Activated gamma-delta T cell treated with Interleukin-2 at 50 U/mL for 16 hours (primary cell): ENCODE results near the gene TRAPPC2L.
"Not testable (repeated sequence)": the region's sequence is repeated elsewhere in the genome, so short reads cannot be mapped to it uniquely, and the experiment has no call there.

Experiments used
- DNase-seq: peaks from one replicate; pipeline ENCODE4 v3.0.0-alpha.2; 2020

The TRAPPC2L gene

DNA sequence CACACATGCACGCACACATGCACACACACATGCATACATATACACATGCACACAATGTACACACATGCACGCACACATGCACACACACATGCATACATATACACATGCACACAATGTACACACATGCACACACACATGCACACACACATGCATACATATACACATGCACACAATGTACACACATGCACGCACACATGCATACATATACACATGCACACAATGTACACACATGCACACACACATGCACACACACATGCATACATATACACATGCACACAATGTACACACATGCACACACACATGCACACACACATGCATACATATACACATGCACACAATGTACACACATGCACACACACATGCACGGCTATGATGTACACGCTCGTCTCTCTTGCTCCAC, 37.3 kb downstream of the TRAPPC2L start:
- not testable (repeated sequence) for DNase-seq

DNA sequence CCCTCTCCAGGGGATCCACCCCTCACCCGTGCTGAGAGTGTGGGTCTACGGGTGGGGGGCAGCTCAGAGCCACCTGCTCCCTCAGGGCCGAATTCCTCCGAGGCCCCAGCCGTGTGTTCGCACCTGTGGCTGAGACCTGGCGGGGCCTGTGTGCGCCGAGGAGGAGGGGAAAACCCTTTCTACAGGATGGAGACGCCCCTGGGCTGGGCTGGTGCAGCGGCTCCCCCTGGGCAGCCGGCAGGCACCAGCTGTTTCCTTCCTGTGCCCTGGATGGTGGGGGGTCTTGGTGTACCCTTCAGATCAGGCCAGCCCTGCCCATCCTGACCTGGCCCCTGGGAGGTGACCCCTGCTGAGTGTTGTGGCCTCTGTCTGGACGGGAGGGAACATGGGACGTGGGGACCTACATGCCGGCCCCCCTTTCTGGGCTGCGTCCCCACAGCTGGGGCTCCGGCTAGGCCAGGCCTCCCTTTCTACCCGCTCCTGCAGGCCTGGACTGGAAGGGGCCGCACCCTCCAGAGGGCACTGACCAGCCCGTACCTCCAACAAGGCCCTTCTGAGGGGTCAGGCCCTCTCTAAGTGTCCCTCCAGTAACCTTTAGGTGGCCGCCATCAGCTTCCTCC, 37.9 kb downstream of the TRAPPC2L start:
- no peak for DNase-seq

DNA sequence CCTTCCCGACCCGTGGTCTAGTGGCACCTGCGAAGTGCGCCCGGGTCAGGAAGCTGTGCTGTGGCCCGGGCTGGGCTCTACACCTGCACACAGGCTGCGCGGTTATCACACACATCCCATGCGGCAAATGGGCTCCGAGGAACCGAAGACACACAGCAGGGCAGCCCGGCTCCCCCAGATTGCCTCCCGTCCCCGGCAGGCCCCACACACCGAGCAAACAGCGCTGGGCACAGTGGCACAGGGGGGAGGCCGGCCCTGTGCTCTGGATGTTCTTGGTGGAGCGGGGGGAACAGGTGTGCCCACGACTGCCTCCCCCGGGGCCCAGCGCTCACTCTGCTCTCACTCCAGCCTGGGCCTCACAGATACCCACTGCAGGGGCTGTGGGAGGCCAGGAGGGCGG, 38.4 kb downstream of the TRAPPC2L start:
- no peak for DNase-seq

DNA sequence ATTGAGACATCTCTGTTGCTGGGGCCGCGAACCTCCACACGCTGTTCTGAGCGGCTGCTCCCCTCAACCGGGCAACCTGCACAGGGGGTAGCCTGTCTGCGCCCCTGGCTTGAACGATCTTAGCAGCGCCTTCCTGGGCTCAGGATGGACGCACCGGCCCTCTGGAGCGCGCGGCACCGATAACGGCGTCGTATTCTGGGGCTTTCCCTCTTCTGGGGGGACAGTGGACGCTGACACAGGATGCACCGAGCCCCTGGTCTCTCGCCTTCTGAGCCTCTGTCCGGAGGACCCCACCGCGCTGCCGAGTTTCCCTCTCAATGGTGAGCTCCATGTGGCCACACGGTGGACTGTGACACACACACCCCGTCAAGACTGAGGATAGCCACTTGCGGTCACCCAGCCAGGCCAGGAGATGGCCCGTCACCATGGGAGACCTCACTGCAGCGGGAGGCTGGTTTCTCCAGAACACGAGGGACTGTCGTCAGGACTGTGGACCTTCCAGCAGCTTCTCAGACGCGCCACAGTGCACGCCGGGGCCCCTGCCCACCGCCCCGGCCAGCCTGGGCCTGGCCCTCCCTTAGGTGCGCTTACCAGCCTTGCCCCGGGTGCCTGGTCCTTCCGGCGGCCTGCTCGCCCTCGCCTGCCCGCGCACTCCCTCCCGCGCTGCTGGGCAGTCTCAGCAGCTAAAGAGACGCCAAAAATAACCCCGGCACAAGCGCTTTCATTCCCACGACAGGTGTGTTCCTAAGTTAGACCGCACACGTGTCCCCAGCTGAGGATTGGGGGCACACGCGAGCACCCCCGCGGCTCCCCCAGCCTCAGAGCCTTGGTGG, 39.5 kb downstream of the TRAPPC2L start:
- no peak for DNase-seq

DNA sequence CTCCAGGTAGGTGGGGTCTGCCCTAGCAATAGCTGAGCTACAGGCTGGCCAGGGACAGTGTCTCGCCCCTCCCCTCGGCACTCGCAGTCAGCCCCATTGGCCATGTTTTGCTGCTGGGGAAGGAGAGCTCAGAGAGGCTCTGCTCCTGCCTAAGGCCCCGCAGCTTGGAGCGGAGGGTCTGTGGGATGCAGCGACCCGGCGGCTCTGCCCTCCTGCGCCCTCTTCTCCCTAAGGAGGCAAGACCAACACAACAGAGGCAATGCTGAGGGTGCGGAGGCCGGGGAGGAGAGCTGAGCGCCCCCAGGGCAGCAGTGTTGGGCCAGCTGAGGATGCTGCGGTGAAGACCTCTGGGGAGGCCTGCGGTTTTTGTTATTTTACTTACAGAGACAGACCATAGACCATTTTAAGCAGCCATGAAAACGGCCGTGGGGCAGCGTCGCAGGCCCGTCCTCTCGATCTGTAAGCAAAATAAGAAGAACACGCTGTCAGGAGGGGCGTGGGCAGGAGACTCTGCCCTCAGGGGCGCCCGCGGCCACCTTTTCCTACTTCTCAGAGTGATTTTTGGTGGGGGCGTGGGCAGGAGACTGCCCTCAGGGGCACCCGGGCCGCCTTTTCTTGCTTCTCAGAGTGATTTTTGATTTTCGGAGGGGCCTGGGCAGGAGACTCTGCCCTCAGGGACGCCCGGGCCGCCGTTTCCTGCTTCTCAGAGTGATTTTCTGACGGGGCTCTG, 40.9 kb downstream of the TRAPPC2L start:
- no peak for DNase-seq

DNA sequence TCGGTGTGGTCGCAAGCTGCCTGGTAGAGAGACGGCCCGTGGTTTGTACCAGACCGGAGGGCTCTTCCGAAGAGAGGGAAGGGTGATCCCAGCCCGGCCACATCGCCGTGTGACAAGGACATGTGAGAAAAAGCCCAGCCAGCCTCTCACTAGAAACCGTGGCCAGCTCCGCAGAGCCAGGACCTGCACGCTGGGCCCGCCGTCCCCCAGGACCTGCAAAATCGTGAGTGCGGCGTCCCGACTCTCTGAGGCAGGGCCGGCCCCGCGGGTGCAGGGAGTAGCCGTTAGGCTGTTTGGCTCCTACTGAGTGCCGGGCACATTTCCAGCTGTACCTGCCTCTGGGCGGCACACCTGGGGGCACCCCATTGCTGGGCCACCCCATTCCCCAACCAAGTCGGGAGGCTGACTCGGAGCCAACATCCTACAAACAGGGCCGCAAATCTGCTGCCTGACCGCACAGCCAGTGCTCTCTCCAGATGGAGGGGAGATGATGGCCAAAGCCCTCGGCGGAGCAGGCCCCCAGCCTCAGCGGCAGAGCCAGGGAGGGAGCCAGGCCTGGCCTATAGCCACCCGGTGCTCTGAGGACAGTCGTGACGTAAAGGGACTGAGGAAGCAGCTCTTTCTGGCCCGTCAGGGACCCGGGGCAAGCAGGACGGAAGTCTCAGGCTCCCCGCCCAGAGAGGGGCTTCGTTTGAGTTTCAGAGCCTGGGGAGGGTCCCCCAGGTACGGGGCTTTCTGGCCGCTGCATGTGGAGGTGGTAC, 43.2 kb downstream of the TRAPPC2L start:
- no peak for DNase-seq

DNA sequence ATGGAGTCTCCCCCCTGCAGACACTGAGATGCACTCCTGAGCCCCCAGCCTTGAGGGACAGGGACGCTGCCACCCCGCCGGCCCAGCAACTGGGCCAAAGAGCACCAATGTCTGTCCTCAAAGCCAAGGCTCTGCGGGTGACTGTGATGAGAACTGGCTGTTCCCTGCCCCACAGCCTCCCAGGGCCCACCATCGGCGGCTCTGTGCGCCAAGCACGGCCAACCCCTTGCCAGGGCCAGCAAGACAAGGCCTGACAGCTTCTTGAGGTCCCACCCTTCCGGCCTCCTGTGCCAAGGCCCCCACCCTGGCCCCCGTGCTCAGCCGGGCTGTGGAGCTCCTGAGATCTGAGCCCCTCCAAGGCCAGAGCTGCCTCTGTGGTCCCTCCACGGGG, 43.7 kb downstream of the TRAPPC2L start:
- DNase-seq = no peak

DNA sequence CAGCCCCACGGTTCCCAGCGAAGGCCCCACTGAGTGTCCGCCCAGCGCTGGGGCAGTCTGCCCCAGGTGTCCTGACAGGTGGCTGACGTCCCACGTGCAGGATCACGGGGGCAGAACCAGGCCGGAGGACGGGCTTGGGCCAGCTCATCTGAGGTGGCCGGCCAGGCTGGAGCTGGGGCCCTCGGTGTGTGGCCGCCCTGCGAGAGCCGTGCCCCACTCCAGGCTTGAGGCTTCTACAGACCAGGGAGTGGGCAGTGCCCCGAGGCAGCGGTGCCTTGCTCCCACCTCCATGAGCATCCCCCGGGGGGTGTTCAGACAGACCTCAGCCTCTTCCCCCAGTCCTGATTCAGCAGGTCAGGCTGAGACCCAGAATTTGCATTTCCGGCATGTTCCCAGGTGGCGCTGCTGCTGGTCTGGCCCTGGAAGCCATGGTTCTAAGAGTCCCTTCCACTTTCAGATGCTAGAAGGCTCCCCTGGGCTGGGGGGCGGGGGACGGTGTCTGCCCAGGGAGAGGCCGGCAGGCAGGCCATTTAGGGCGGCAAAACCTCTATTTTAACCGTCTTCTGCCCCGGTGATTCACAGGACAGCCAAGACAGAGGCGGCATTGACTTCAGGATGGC, 44.9 kb downstream of the TRAPPC2L start:
- no peak for DNase-seq

DNA sequence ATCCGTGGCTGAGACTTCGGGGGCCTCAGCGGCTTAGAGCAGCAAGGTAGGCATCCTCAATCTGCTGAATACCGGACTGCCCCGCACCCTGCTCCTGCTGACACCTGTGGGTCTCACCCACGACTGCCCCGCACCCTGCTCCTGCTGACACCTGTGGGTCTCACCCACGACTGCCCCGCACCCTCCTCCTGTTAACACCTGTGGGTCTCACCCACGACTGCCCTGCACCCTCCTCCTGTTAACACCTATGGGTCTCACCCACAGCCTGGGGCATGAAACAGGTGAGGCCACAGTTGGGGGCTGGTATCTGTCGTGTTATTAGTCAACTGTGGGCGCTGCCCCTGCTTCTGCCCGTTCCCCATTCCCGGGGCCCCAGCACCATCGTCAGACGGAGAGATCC, 45.8 kb downstream of the TRAPPC2L start:
- no peak for DNase-seq

DNA sequence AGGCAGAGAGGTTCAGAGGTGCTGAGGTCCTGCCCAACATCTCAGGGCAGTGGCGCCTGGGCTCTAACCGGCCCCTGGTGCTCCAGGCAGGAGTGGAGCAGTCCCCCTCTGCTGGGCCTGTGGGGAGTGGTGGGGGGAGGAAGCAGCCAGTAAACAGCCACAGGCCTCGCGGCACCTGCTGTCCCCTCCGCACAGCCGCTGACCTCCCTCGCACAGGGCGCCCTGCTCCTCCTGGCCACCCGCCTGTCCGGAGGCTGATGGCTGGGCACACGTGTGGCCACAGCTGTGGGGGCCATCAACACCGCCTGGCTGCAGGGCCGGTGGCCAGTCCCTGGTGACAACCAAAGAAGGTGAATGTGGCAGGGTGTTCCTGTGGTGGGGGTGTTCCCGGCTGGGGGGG, 46.3 kb downstream of the TRAPPC2L start:
- DNase-seq = no peak

DNA sequence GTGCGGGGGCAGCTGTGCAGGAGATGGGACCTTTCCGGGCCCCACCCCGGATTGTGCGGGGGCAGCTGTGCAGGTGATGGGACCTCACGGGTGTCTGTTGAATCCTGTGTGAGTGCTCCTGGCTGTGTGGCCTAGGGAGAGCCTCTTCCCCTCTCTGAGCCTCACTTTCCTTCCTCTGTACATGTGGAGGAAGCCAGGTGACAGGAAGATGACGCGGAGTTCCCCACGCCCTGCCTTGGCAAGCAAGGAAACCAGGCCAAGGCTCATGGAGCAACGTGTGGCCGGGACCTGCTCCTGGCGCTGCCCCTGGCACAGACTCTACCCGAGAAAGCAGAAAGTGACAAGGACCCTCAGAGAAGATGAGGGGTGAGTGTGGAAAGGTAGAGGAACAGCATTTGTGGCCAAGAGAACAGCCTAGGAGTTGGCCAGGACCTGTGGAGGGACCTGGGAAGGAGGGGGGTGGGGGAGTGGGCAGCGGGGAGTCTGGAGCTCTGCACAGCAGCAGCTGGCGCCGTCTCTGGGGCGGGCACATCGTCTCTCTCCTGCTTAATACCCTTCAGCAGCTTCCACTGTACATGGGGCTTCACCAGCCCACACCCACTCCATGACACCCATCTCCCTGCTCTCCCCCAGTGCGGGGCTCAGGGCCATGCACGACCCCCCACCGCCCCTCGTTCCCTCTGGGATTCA, 47.9 kb downstream of the TRAPPC2L start:
- DNase-seq = no peak

DNA sequence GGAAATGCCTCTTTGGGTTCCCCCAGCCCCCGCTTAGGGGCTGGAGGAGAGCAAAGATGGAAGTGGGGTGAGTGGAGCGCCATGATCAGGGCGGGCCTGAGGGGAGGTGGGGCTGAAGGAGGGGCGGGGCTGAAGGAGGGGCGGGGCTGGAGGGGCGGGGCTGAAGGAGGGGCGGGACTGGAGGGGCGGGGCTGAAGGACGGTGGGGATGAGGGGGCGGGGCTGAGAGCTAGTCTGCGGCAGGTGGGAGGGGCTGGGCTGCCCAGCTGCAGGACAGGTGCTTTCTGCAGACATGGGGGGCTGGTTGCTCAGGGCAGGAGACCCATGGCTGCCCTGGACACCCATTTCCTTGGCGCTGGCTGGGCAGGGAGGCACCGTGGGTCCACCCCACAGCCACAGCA, 48.6 kb downstream of the TRAPPC2L start:
- DNase-seq = no peak

DNA sequence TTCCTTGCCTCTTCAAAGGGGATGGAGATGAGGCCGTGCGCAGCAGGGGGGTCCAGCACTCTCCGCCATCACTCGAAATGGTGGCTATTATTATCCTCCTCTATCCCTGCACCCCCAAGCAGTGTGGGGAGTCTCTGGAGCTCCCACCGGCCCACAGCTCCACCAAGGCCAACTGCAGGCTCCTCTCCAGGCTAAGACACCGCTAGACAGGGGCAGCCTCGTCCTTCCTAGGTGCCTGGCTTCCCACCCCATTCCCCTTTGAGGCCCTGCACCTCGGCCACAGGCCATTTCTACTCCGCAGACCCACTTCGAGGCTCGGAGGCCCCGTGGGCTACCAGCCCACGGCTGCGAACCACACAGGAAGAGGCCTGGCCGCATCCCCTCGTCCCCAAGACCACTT, 49.1 kb downstream of the TRAPPC2L start:
- no peak for DNase-seq

DNA sequence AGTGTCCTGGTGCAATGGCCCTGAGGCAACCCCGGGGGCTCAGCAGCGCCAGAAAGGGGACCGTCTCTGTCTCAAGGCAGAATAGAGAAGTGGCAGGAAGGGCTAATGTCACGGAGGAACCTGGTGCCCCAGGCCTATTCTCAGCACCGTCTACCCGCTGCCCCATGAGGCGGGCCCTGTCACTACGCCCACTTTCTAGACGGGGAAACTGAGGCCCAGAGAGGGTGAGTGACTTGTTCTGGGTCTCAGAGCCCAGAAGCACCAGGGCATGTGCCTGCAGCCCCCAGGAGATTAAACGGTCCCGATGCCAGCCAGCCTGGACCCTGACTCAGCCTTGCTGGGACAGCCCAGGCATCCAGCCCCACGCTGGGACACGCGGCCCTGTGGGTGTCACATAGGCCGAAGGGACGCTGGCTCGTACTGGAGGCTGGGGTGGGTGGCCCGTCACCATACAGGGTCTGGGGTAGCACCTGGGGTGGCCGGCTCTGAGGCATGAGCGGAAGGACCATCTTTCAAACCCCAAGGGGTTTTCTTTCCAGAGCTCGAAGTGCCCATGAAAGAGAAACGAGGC, 49.7 kb downstream of the TRAPPC2L start:
- DNase-seq = no peak

DNA sequence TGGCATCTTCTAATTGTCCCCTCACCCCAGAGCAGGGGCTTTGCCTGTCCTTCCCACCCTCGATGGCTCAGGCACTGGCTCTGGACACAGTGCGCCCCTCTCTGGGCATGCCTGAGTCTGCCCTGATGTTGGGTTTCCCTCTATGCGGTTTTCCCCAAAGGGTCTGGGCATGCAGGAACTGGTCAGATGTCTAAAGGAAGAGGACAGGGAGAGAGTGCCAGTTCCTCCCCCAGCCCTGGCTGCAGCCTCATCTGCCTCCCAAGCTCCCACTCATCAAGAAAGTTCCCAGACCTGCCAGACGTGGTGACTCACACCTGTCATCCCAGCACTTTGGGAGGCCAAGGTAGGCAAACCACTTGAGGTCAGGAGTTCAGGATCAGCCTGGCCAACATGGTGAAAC, 50.8 kb downstream of the TRAPPC2L start:
- no peak for DNase-seq

DNA sequence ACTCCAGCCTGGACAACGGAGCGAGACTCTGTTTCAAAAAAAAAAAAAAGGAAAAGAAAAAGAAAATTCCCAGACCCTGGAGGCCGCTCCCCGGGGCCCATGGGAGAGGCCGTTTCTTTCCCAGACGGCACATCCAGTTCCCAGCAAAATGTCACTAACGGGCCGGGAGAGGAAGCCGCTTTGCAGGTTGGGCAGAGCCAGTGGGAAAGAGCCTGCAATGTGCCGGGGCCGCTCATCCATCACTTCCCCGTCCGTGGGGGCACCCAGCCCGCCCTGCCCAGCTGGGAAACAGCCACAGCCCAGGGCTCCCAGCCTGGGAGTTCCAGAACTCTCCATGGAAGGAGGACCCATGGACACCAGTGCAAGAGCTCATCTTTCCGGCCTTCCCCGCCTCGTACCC, 51.4 kb downstream of the TRAPPC2L start:
- DNase-seq = no peak

DNA sequence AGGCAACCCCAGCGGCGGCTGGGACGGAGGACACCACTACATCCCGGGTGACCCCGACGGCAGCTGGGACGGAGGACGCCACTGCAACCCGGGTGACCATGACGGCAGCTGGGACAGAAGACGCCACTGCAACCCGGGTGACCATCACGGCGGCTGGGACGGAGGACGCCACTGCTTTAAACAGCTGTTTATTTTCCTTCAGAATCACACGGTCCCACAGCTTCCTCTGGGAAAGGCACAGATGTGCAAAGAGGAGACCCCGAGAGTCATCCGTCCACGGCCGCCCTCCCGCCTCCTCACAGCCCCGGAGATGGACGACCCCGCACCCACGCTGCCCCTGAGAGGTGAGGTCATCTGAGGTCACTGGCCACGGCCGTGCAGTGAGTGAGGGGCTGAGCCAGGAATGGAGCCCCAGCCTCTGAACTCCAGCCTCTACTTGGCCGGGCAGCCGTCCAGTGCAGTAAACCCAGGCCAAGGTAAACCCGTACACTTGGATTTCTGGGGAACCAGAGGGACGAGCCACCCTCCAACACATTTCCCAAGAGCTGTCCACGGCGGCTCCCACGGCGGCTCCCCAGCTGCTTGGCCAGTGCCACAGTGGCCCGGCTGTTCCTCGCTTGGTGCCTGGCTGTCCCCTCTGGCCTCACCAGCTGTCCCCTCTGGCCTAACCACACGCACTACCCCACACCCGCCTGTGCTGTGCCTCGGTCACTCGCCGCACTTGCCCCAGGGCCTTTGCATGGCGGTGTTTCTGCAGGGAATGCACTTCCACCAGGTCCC, 52.7 kb downstream of the TRAPPC2L start:
- no peak for DNase-seq

DNA sequence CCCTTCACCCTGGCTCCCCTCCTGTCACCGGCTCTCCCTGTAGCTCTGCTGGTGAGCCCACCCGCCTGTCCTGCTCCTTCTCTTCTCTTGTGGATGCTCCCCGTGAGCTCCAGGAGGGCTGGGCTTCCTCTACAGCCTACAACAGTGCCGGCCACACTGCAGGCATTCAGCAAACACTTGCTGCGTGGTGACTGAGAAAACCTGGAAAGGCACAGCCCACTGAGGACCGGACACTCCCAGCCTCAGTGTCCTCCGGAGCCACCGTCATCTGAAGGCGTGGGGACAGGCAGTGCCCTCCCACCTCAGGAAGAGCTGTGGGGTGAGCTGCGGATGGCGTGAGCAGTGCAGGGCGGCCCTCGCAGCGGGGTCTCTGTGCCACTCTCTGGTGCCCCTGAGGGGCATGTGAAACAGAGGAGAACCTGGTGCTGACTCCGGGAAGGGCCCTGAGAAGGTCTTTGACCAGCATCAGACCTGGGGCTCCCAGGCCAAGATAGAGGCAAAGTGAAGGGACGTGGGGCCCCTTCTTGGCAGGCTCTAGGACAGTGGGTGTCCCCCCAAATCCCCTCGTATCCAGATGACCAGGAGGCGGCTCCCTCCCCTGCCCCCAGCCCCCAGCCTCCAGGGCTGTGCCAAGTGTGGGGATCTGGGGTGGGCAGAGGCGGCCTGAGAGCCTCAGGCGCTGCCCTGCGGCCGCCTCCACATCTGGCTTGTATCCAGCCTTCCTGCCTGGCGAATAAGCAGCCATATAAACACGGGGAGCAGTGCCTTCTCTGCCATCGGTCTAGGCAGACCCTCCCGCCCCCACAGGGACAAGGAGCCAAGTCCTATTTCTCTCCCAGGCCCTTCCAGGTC, 53.6 kb downstream of the TRAPPC2L start:
- DNase-seq = no peak

DNA sequence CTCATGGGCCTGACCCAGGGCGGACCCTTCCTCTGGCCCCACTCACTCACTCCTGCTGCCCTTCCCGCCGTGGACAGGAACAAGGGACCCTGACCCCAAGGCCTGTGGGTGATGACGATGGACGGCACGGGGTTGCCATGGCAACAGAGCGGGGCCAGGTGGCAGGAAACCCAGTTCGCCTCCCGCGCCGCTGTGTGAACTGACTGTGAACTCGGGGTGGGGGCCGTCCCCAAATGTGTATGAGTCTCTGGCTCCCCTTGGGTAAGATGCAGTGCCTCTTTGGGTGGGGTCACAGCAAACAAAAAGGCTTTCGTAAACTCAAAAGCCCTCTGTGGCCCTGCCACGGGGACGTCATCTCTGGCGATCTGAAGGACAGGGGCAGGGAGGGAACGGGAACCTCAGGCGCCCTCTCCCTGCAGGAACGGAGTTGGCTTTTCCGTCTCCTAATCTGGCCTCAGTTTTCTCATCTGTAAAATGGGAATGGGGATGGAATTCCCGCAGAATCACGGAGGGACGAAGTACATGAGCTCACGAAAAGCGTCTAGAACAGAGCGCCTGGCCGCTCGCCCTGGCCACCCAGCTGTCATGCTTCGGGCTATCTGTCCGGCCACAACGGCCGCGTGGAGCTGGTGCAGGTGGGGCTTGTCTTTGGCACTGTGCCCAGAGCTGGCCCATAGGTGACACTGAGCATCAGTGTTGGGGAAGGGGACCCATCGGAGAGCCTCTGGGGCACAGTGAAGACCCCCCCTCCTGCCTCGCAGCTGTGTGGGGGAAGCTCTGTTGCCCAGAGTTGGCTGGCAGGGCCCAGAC, 54.4 kb downstream of the TRAPPC2L start:
- no peak for DNase-seq
